NCI-H524 (cell line): ENCODE data around the gene NLK.
A peak's percentile ranks its signal among the peaks of the same experiment; 100 is the strongest.
"Not testable (repeated sequence)": the region's sequence is repeated elsewhere in the genome, so short reads cannot be mapped to it uniquely, and the experiment has no call there.

ENCODE experiments used
- DNase-seq, 2 experiments: peaks; one replicate each; lab custom pipeline; 2025; lab: John Stamatoyannopoulos, UW

Gene NLK

GRCh38 chr17:28155405-28155804, 112.9 kb downstream of the NLK start:
- not testable (repeated sequence) for DNase-seq

GRCh38 chr17:28159004-28159403, 116.5 kb downstream of the NLK start:
- no peak for DNase-seq

- no peak for DNase-seq
Observed at GRCh38 chr17:28159924-28160323, 117.4 kb downstream of the NLK start.

GRCh38 chr17:28160610-28161009, 118.1 kb downstream of the NLK start:
- no peak for DNase-seq

- DNase-seq = no peak
Observed at GRCh38 chr17:28161311-28161710, 118.8 kb downstream of the NLK start.

- no peak for DNase-seq
Observed at GRCh38 chr17:28166478-28166877, 124.0 kb downstream of the NLK start.

GRCh38 chr17:28169621-28170349, 127.3 kb downstream of the NLK start:
- no peak for DNase-seq

- DNase-seq = no peak
Observed at GRCh38 chr17:28170771-28171170, 128.3 kb downstream of the NLK start.

- DNase-seq = no peak
Observed at GRCh38 chr17:28173031-28173561, 130.6 kb downstream of the NLK start.

GRCh38 chr17:28173801-28174200, 131.3 kb downstream of the NLK start:
- peak in 1 of 2 experiments; percentile 65 for DNase-seq

- DNase-seq = peak; percentile 89 to 90
Observed at GRCh38 chr17:28174352-28175046, 132.0 kb downstream of the NLK start.

GRCh38 chr17:28177351-28177750, 134.9 kb downstream of the NLK start:
- no peak for DNase-seq

- DNase-seq = no peak
Observed at GRCh38 chr17:28178800-28179199, 136.3 kb downstream of the NLK start.

- no peak for DNase-seq
Observed at GRCh38 chr17:28180449-28180848, 138.0 kb downstream of the NLK start.

GRCh38 chr17:28181568-28181967, 139.1 kb downstream of the NLK start:
- no peak for DNase-seq

- DNase-seq = no peak
Observed at GRCh38 chr17:28182559-28182958, 140.1 kb downstream of the NLK start.

GRCh38 chr17:28185658-28186057, 143.2 kb downstream of the NLK start:
- DNase-seq = no peak

GRCh38 chr17:28186472-28186871, 144.0 kb downstream of the NLK start:
- DNase-seq = not testable (repeated sequence)

GRCh38 chr17:28187931-28188330, 145.5 kb downstream of the NLK start:
- DNase-seq = no peak

- no peak for DNase-seq
Observed at GRCh38 chr17:28188841-28189263, 146.4 kb downstream of the NLK start.

GRCh38 chr17:28189667-28190066, 147.2 kb downstream of the NLK start:
- DNase-seq = no peak

GRCh38 chr17:28191018-28191417, 148.5 kb downstream of the NLK start:
- DNase-seq = no peak

GRCh38 chr17:28193241-28193640, 150.8 kb downstream of the NLK start:
- peak in 1 of 2 experiments; percentile 50 for DNase-seq
